CD4-positive, alpha-beta T cell (primary cell): Measurements from ENCODE around the gene EPM2A. TPM values are rescaled to one million over a fixed set of nuclear protein-coding genes. Genes with fewer than 3 reads are reported as not detected.

Experiments used
- ATAC-seq: fragments of 200-7000 bp; cut with Tn5 transposase; one replicate; pipeline ENCODE4 v1.10.0; 2022; ENCODE audit warnings: mild to moderate bottlenecking; ENCODE audit not compliant: poor library complexity
- CTCF ChIA-PET: fragments of 350-600 bp; sonication (Branson Sonifier 250); formaldehyde crosslinking; loops from one replicate; lab custom pipeline; 2021; ENCODE audit warnings: antibody characterized with exemption, inconsistent platforms; lab: Charles Lee
- POLR2A ChIA-PET: fragments of 350-600 bp; sonication (Branson Sonifier 250); formaldehyde crosslinking; loops from one replicate; lab custom pipeline; 2021; ENCODE audit warnings: antibody characterized with exemption, inconsistent platforms; lab: Charles Lee
- DNase-seq, 14 experiments: peaks; one replicate each; pipeline ENCODE4 v3.0.0-alpha.2; 2013 to 2020; ENCODE audit warnings: mixed read lengths in 2 of 14
- H3K27ac ChIP-seq, 2 donors: one replicate each; pipeline versions ENCODE4 v1.5.1 to v1.7.0; 2013; ENCODE audit warnings: low read length in 2 of 2, low read depth in 1 of 2, mild to moderate bottlenecking in 1 of 2
- H3K27me3 ChIP-seq, 2 experiments: 1 replicate in 1 of 2; 2 replicates in 1 of 2; pipeline versions ENCODE4 v1.6.1 to v1.7.0; 2013; ENCODE audit warnings: low read length in 2 of 2, control low read depth in 1 of 2, mild to moderate bottlenecking in 1 of 2, moderate library complexity in 1 of 2; ENCODE audit not compliant: insufficient read depth in 2 of 2, control insufficient read depth in 1 of 2
- H3K36me3 ChIP-seq: one replicate; pipeline ENCODE4 v1.6.1; 2013; ENCODE audit warnings: low read length, control low read depth; ENCODE audit not compliant: insufficient read depth
- H3K4me1 ChIP-seq: one replicate; pipeline ENCODE4 v1.6.1; 2013; ENCODE audit warnings: low read length, control low read depth; ENCODE audit not compliant: insufficient read depth
- H3K4me3 ChIP-seq: one replicate; pipeline ENCODE4 v1.5.1; 2013; ENCODE audit warnings: mild to moderate bottlenecking, low read length, moderate library complexity
- H3K9me3 ChIP-seq, 2 experiments: 1 replicate in 1 of 2; 2 replicates in 1 of 2; pipeline versions ENCODE4 v1.6.1 to v1.7.0; 2013; ENCODE audit warnings: low read length in 2 of 2, mild to moderate bottlenecking in 2 of 2, control low read depth in 1 of 2, moderate library complexity in 1 of 2; ENCODE audit not compliant: control insufficient read depth in 1 of 2, insufficient read depth in 1 of 2
- H3K27ac Mint-ChIP-seq: one replicate; pipeline ENCODE4 v1.8.0; 2020; ENCODE audit warnings: mixed read lengths
- H3K27me3 Mint-ChIP-seq: one replicate; pipeline ENCODE4 v1.8.0; 2021; ENCODE audit warnings: mixed read lengths
- H3K36me3 Mint-ChIP-seq: one replicate; pipeline ENCODE4 v1.8.0; 2021; ENCODE audit warnings: low read depth, mixed read lengths
- H3K4me1 Mint-ChIP-seq: one replicate; pipeline ENCODE4 v1.8.0; 2021; ENCODE audit warnings: low read depth, mixed read lengths
- H3K4me3 Mint-ChIP-seq: one replicate; pipeline ENCODE4 v1.8.0; 2020; ENCODE audit warnings: mild to moderate bottlenecking, mixed read lengths
- H3K9me3 Mint-ChIP-seq: one replicate; pipeline ENCODE4 v1.8.0; 2020; ENCODE audit warnings: mixed read lengths
- CTCF ChIP-seq: fragments of 200-600 bp; IDR thresholded peaks from one replicate; pipeline ENCODE4 v1.8.0; 2022; ENCODE audit warnings: antibody characterized with exemption, mild to moderate bottlenecking
- intact Hi-C, 2 experiments: fragments of 100-400 bp; cut with DNase I in 1 of 2; cut with micrococcal nuclease in 1 of 2; formaldehyde crosslinking; loops; one replicate each; pipeline versions ENCODE4 v1.15.1 to v1.9.0; 2023 to 2025; cut with DNase I, micrococcal nuclease
- total RNA-seq, 174 experiments: library from RNA in 2 of 174; stranded (reverse) in 2 of 174; gene quantifications; one replicate each; pipeline ENCODE4 v1.2.3 and lab custom pipeline; 2021 to 2026

The EPM2A gene
- total RNA-seq, 2 experiments from 2014 or later = 5.0 to 5.7 TPM

GRCh38 chr6:145652572-145652971, 82.7 kb downstream of the EPM2A start:
- Histone ChIP-seq H3K9me3 (no peaks in the 10 kb centered on the region), H3K4me3 (no peak overlapping the region), H3K27ac (no peak overlapping the region), H3K36me3 (no peaks in the 10 kb centered on the region), H3K4me1 (no peaks in the 10 kb centered on the region), H3K27me3 (no peaks in the 10 kb centered on the region)
- intact Hi-C loops = no loop called here
- DNase-seq = no peak
- Mint-ChIP-seq H3K27me3 (no peaks in the 10 kb centered on the region), H3K4me1 (no peaks in the 10 kb centered on the region), H3K27ac (no peak overlapping the region), H3K36me3 (no peaks in the 10 kb centered on the region), H3K4me3 (no peak overlapping the region), H3K9me3 (no peaks in the 10 kb centered on the region)
- no peak for ATAC-seq
- TF ChIP-seq CTCF = no peak
- CTCF ChIA-PET = no interaction called here
- POLR2A ChIA-PET = no interaction called here

GRCh38 chr6:145651988-145652387, 83.3 kb downstream of the EPM2A start:
- Mint-ChIP-seq H3K27ac (no peak overlapping the region), H3K36me3 (no peaks in the 10 kb centered on the region), H3K27me3 (no peaks in the 10 kb centered on the region), H3K9me3 (no peaks in the 10 kb centered on the region), H3K4me3 (no peak overlapping the region), H3K4me1 (no peaks in the 10 kb centered on the region)
- no peak for TF ChIP-seq CTCF
- POLR2A ChIA-PET = no interaction called here
- ATAC-seq (no peak), DNase-seq (no peak)
- Histone ChIP-seq H3K4me3 (no peak overlapping the region), H3K27me3 (no peaks in the 10 kb centered on the region), H3K4me1 (no peaks in the 10 kb centered on the region), H3K27ac (no peak overlapping the region), H3K9me3 (no peaks in the 10 kb centered on the region), H3K36me3 (no peaks in the 10 kb centered on the region)
- intact Hi-C loops = no loop called here
- CTCF ChIA-PET = no interaction called here

GRCh38 chr6:145648149-145648548, 87.2 kb downstream of the EPM2A start:
- H3K36me3 ChIP-seq = no peaks in the 10 kb centered on the region
- ChIA-PET POLR2A (no interaction called here), CTCF (no interaction called here)
- no peaks in the 10 kb centered on the region for H3K27me3 ChIP-seq
- no peak overlapping the region for H3K27ac ChIP-seq
- Mint-ChIP-seq H3K4me3 (no peak overlapping the region), H3K4me1 (no peaks in the 10 kb centered on the region), H3K36me3 (no peaks in the 10 kb centered on the region), H3K9me3 (no peaks in the 10 kb centered on the region), H3K27me3 (no peaks in the 10 kb centered on the region), H3K27ac (no peak overlapping the region)
- ATAC-seq (no peak), DNase-seq (no peak)
- no peaks in the 10 kb centered on the region for H3K9me3 ChIP-seq
- no peak overlapping the region for H3K4me3 ChIP-seq
- no peaks in the 10 kb centered on the region for H3K4me1 ChIP-seq
- intact Hi-C loops = no loop called here
- no peak for TF ChIP-seq CTCF
